Measurements from ENCODE around the gene SERPING1.
"Not testable (repeated sequence)": the region's sequence is repeated elsewhere in the genome, so short reads cannot be mapped to it uniquely, and the experiment has no call there.

The SERPING1 gene

DNA sequence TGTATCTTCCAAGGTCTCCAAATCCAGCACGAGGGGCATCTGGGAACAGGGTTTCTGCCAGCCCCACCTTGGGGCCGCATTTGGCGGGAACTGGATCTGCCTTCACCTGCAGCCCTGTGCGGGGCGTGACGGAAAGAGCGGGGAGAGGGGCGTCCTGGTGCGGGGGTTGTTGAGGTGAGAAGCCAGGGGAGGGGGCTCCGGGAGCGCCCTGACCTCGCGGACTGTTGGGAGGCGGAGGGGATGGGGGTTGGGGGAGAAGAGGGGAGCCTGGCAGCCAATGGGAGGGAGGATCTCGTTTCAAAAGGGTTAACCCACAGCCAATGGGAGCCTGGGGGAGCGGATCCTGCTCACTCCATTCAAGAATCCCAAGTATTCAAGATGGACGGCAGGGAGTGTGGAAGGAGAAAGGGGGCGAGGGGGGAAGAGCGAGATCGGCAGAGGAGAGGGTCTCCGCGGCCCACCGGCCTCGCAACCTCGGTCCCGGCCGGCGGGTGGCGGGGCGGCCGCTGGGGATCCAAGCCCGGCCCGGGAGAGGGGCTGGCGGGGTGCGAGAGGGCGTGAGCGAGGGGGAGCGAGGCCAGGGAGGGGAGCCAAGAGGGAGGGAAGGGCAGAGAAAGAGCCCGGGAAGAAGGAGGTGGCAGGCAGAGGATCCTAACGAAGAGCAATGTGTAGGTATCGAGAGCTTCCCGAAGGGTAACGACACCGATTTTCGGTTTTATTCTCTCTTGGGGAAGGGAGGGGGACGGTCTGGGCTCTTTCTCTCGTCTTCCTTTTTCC lies 40.7 kb downstream of the SERPING1 start:
- no peak for DNase-seq (ENCODE audit: low read depth)

DNA sequence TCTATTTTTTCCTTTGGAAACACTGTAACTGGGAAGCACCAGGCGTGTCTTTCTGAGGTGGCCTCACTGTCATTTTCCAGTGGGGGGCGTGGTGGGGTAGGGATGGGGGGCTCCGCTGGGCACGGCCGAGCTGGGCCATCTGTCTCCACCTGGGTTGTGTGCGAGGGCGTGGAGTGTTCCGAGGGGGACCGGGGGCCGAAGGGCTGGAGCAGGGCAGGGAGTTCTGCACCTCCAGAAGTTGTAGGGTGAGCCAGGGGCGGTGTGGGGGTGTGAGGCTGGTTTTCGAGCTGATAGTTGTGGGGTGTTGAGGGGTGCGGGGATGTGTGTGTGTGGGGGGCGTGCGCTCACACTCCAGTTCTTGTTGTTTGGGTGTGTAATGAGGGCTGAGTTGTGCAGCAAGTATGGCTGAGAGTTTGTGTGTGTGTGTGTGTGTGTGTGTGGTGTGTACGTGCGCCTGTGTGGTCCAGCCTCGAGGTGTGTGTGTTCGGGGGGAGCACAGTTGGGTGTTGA lies 41.4 kb downstream of the SERPING1 start:
- no peak for DNase-seq (ENCODE audit: low read depth)

DNA sequence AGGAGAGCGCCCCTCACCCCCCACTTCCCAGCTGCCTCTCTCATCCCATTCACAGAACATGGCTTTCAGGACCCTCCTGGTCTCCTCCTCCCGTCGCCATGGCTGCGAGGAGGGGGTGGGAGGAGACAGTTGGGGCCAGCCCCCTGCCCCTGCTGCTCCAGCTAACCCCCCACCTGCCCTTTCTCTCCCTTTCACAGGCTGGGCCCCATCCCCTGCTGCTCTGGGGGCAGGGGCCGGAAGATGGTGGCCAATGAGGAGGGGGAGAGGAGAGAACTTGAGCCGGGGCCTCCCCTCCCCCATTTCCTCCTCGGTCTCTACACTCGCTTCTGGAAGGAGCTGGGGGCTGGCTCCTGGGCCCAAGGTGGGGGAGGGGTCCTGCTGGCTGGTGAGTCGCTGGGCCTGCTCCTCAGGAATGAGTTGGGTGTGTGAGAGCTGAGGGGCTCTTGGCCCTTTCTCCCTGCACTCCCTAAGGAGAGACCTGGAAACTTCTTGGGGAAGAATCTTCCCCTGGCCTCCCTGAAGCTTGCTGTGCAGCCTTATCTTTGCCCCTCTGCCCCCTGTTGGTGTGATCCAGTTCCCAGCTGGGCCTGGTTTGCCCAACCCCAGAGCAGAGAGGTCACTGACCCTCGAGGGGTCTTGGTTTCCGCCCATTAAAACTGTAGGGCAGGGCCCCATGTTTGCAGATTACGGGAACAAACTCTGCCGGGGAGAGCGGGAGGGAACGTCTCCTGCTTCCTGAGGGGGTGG lies 42.0 kb downstream of the SERPING1 start:
- DNase-seq (ENCODE audit: low read depth) = no peak

DNA sequence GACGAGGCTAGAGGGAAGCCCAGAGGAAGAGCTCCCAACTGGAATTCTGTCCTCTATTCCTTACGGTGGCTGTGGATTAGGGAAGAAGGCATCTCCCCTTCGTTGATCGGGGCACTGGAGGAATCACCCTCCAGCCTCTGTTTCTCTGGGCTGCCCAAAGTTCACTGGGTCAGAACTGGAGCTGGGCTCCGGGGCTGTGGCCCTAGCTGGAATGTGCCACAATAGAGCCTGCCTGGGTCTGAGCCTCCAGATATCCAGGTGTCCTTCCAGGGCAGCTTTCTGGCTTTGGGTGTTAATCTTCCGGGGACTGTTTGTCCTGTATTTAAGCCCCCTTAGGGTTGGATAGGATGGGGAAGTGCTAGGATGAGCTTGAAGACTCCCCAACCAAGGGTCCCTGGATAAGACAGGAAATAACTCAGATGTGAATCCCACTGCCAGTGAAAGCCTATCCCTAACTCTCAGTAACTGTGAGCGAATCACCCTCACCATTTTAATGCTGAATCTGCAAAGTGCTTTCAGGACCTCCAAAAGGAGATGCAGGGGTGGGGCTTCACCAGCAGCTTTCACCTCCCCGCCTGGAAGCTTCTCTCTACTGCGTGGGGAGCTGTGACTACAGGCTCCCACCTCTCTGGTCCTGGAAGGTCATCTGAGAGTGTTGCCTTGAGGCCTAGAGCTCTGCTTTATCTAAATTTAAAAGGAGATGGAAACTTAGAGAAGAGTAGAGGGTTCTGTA lies 42.7 kb downstream of the SERPING1 start:
- no peak for DNase-seq (ENCODE audit: low read depth)

DNA sequence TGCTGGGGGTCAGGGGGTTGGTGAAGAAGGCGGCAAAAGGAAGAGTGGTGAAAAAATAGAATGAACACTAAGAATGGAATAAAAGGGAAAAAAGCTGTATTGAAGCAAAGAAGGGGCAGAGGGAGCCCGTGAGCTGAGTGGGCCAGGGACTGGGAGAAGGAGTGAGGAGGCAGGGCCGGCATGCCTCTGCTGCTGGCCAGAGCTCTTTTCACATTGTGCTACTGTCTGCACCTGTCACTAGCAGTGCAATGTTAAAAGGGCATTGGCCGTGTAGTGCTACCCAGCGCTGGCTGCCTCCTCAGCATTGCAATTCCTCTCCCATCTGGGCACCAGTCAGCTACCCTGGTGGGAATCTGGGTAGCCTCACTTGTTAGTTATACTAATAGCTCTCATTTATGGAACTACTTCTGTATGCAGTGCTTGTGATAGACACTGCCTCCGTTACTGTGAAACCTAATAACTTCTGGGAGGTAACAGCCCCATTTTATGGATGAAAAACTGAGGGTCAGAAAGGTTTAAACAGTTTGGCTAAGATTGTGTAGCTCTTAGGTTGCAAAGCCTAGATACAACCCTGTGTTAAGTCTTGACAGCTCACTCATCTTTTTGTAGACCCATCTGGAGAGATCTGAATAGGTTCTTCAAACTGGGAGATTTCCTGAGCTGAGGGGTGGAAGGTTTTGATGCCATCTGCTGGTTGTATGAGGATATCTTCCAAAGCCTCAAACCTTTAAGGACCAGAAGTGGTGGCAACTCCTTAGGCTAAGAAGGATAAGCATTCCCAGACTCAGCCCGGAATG lies 43.7 kb downstream of the SERPING1 start:
- DNase-seq (ENCODE audit: low read depth) = no peak

DNA sequence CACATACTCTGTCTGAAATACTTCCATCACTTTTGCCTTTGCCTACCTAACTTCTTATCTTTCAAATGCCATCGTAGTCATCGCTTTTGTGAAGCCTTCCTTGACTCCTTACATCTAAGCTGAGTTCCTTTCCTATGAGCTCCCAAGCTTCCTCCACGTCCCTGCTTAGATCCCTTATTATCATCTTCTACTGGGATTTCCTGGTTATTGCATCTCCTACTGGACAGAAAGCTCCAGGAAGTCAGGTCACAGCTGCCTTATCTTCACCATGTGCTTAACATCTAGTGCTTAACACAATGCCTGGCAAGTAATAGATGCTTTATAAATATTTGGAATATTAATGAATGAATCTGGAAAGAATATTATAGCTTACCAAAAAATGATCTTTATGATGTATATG lies 46.3 kb downstream of the SERPING1 start:
- no peak for DNase-seq (ENCODE audit: low read depth)

DNA sequence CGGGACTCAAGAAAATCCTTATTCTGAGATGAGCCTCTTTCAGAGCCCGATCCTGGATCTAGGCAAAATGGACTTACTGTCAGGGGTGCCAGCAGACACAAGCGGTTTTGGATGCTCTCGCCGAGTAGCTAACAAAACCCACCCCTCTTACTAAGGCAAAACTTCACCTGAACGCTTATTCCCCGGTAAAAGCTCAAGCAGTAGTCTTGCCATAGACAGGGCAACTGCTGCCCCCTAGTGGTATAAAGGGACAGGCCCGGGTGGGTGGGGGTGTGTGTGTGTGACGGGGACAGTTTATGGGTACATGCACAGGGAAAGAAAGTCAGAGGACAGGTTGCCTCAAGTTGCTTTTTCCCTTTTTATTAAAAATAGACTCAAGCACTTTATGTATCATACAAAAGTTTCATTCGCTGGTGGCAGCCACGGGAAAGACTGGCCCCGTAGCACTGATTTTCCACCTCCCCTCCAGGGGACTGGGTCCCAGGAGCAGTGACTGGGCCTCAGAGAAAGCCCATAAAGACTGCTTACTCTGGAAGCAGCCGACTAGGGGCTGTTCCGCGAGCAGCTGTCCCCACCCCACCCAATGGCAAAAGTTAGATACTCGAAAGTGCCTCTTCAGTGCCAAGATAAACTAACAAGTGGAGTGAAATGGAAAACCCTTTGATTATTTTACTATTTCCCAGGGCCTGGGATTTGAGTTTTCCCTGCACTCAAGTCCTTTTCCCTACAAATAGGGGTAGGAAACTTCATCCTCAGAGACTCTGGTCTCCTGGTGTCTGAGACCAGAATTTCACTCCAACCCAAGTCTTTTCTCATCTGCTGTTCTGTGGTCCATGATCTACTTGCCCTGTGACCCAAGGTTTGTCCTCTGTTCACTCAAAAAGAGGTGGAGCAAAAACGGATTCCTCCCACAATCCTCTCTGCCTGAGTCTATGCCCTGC lies 47.5 kb downstream of the SERPING1 start:
- peak; percentile 78 for DNase-seq (ENCODE audit: low read depth)

DNA sequence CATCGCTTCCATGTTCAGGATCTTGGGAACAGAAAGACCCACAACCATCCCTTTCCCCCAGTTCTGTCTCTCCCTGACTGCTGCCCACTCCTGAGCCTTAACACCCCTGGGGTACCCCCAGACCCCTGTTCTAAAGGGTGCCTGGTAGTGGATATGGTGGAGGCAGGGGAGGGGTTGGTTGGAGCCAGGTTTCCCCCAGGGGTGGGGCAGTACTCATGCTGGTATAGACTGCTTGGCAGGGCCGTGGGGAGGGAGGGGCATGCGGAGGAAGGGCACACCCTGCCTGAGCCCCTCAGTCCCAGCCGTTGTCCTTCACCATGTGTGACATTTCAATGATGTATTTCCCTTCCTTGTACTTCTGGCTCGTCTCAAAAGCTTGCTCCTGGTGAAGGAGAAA lies 48.2 kb downstream of the SERPING1 start:
- DNase-seq (ENCODE audit: low read depth) = no peak

DNA sequence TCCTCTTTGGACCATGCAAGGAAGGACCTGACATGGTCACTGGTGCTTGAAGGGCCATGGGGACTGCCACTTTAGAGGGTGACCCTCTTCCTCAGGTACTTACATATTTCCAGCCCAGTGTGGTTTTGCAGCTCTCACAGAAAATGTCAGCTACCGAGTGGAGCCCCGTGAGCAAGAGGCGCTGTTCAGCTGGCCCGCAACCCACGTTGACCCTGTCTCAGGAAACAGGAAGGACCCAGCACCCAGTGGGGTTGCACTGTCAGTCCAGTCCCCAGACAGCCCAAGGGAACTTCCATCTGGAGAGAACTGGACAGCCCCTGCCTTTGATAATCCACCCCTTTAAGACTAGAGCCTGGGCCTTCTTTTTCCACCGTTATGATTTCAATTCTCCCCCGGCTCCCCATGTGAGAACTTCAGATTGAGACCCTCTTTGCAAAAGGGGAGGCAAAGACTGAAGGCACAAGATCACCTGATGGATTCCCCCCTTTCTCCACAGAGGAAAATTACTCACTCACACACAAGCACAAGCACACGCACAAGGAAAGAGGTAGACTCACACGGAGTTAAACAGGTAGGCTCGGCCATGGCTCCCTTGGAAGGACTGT lies 48.8 kb downstream of the SERPING1 start:
- DNase-seq (ENCODE audit: low read depth) = no peak

DNA sequence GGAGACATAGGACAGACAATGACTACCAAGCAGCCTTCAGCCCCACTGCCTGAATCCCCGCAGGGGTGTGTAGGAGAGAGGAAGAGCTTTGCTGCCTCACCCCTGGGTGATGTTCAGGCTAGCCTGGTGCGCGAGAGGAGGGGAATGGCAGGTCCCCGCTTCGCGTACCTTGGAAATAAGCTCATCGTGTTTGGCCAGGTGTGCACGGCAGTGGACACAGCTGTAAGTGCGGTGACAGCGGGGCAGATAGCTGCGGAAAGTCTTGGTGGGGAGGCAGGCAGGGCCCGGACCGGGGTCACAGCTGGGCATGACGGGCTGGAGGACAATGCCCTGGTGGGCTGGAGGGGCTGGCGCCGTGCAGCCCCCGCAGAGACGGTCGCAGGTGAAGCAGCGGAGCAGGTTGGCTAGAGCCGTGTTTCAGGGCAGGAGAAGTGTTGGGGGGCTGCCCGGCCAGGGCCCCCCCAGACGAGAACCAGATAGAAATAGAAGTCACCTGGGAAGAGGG lies 49.4 kb downstream of the SERPING1 start:
- DNase-seq (ENCODE audit: low read depth) = no peak

DNA sequence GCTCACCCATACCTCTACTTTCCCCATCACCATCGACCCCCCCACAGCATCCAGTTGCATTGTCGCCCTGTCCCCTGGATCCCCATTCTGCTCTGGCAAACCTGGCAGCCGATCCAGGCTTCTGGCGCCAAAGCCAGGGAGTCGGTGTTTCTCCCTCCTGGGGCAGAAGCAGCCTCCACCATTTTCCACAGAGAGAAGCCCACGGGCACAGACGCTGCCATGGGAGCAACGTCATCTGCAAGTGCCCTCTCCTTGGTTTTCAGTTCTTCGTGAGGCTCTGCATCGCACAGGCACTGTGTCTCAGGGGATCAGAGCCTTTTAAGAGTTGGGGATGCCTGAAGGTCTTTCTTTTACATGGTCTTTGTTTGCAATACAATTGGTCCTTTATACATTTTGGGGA lies 49.9 kb downstream of the SERPING1 start:
- no peak for DNase-seq (ENCODE audit: low read depth)

DNA sequence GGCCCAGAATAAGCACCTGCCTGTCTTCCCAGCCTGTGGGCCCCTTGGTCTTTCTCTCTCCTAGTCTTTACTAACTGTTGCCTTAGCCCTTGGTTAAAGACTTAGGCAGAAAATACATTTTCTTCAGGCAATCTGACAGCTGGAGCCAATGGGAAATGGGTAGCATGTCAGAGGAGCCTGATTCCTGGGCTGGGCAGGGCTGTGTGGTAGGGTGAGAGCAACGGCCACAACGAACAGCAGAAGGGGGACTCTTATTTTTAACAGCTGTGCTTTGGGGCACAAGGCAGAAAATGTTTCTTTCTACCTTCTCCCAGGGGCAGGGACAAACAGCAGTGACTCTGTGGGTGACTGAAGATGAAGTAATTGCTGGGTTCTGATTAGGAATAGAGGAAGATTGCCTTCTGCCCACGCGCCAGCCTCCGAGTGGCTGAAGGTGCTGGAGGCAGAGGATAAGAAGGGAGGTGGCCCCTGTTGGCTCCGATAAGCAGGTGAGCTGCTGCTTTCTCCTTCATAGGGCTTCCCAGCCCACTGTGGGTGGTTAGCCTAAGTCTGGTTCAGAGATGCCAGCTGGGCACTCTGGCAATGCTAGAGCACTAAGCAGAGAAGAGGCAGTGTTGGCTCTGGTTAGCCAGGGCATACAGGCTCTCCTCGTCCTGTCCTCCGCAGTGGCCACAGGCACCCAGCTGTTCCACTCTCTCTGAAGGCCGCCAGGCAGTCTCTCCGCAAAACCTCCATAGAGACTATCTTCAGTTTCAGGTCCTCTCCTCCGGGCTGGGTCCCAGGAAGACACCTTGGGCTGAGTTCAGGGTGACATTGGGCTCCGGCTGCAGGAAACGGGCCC lies 50.7 kb downstream of the SERPING1 start:
- DNase-seq (ENCODE audit: low read depth) = no peak

DNA sequence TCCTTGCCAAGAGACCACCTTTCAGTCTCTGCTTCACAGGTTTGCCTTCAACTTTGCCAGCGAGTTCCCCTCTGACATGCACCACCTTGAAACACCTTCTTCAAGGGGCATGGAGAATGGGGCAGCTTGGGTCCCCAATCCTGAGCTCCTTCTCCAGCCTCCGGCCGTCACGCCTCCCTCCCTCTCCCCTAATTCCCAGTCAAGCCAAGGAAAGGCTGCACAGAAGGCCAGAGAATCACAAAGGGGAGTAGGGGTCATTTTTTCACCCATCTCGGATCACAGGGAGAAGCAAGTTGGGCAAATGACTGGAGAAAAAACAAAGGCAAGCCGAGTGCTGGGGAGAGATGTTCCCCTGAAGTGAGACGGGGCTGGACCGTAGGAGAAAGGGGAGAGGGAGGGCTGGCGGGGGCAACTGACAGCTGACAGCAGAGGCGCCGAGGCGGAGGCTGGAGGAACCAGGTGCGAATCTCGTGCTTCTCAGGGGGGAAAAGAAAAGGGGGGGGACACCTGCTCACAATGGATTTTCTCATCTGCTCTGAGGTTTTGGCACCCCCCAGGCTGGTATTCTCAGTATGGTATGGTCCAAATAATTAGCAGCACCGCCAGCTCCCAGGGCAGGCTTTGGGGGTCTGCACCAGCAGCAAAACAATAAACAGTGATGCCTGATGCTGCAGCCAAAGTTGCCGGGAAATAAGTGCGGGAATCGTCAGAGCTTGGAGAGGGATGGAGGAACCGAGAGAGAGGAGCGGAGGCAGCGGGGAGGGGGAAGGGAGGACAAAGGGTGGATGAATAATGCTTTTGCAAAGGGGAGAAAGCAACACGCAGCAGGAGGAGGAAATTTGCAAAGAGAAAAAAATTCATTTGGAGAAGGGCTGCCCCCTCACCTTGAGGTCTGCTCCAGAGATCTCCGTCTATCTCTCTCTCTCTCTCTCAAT lies 51.6 kb downstream of the SERPING1 start:
- DNase-seq (ENCODE audit: low read depth) = no peak

DNA sequence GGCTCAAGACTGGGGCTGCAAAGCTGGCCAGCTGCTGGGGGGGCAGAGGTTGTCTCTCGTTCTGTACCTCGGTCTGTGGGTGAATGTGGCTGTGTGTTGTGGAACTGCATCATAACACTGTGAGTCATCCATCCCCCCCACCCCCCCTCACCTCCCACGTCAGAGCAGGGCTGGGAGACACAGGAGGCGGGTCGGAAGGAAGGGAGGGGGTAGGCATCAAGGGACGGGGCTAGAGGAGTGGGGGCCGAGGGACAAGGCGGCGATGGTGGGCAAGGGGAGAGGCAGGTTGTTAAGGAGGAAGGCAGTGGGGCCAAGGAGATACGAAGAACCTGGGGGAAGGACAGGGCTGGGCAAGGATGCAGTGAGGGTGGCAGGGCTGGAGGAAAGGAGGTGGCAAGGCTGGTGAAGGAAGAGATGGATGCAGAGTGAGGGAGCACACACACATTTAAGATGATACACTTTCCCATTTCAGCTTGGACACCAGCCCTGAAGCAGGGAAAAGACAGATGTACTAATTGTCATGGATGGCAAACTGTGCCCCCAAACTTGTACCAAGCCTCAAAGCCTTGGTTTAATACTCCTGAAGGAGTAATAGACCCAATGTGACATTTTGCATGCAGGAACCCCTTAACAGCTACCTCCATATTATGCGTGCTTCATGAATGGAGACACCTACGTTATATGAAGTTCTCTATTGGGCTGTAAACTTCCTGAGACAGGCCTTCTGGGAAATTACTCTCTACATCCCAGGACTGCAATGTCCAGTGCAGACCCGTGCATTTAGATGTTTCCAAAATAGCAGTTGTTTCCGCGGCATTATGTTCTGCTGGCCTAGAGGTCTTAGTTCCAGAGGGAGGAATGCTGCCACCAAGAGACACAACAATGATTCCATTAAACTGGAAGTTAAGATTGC lies 52.6 kb downstream of the SERPING1 start, which contains the start of gene YPEL4:
Gene YPEL4 (minus strand): TSS at position 87 of the 913 bp plus-strand sequence. CDS start 2,805 bp downstream, outside the sequence.
- DNase-seq (ENCODE audit: low read depth) = peak; percentile 49

DNA sequence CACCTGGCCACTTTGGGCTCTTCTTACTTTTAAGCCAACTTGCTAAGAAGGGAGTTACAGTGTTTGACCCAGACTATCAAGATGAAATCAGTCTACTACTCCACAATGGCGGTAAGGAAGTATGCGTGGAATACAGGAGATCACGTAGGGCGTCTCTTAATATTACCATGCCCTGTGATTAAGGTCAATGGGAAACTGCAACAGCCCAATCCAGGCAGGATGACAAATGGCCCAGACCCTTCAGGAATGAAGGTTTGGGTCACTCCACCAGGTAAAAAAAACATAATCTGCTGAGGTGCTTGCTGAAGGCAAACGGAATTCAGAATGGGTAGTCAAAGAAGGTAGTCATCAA lies 53.2 kb downstream of the SERPING1 start:
- DNase-seq (ENCODE audit: low read depth) = no peak

DNA sequence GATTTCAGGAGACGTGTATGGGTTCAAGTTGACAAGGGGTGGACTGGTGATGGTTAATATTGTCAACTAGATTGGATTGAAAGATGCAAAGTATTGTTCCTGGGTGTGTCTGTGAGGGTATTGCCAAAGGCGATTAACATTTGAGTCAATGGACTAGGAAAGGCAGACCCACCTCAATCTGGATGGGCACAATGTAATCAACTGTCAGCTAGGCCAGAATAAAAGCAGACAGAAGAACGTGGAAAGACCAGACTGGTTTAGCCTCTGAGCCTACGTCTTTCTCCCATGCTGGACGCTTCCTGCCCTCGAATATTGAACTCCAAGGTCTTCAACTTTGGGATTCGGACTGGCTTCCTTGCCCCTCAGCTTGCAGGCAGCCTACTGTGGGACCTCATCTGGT lies 53.9 kb downstream of the SERPING1 start:
- no peak for DNase-seq (ENCODE audit: low read depth)

DNA sequence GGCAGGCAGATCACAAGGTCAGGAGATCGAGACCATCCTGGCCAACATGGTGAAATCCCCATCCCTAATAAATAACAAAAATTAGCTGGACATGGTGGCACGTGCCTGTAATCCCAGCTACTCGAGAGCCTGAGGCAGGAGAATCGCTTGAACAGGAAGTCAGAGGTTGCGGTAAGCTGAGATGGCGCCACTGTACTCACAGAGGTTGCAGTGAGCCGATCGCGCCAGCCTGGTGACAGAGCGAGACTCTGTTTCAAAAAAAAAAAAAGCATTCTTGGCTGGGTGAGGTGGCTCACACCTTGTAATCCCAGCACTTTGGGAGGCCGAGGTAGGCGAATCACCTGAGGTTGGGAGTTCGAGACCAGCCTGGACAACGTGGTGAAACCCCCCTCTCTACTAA lies 54.7 kb downstream of the SERPING1 start:
- DNase-seq (ENCODE audit: low read depth) = not testable (repeated sequence)

All from activated T-cell treated with anti-CD3 and anti-CD28 coated beads for 24 hours (primary cell).